HepG2 (cell line): Measurements from ENCODE around the gene SNRNP35. TPM values are rescaled to one million over a fixed set of nuclear protein-coding genes. Genes with fewer than 3 reads are reported as not detected.

Source experiments
- CBX1 ChIP-seq: IDR thresholded peaks from one replicate; pipeline ENCODE4 v1.6.1; 2016; ENCODE audit warnings: antibody characterized with exemption, low read depth
- CTCF ChIP-seq: sonication (generic); formaldehyde crosslinking; IDR thresholded peaks from 2 replicates; pipeline ENCODE4 v1.5.0; 2020; ENCODE audit warnings: mild to moderate bottlenecking, missing genetic modification reagents, moderate library complexity
- FOXA3 ChIP-seq: IDR thresholded peaks from 2 replicates; pipeline ENCODE4 v1.6.1; 2016; ENCODE audit warnings: missing genetic modification reagents, missing compliant biosample characterization
- HNRNPK ChIP-seq: fragments of 200-400 bp; formaldehyde crosslinking; IDR thresholded peaks from 2 replicates; pipeline ENCODE4 v1.6.1; 2018; ENCODE audit warnings: low read length, low read depth, moderate library complexity, mild to moderate bottlenecking; ENCODE audit not compliant: poor library complexity, severe bottlenecking
- HNRNPLL ChIP-seq: fragments of 200-400 bp; formaldehyde crosslinking; IDR thresholded peaks from 2 replicates; pipeline ENCODE4 v1.6.1; 2017; ENCODE audit warnings: mild to moderate bottlenecking, low read depth, low read length; ENCODE audit not compliant: poor library complexity, severe bottlenecking
- JDP2 ChIP-seq: sonication (generic); formaldehyde crosslinking; IDR thresholded peaks from 2 replicates; pipeline ENCODE4 v1.8.1; 2022; ENCODE audit warnings: missing genetic modification reagents, borderline replicate concordance
- MTF1 ChIP-seq: sonication (generic); formaldehyde crosslinking; IDR thresholded peaks from 2 replicates; pipeline ENCODE4 v1.5.0; 2020; ENCODE audit warnings: missing genetic modification reagents
- SRSF9 ChIP-seq: fragments of 200-400 bp; formaldehyde crosslinking; IDR thresholded peaks from 2 replicates; pipeline ENCODE4 v1.6.1; 2018; ENCODE audit warnings: borderline replicate concordance, mild to moderate bottlenecking, low read depth, low read length; ENCODE audit not compliant: insufficient read depth, poor library complexity, severe bottlenecking
- TMF1 ChIP-seq: sonication (generic); formaldehyde crosslinking; IDR thresholded peaks from 2 replicates; pipeline ENCODE4 v1.8.1; 2022; ENCODE audit warnings: low read depth, missing genetic modification reagents
- ZBTB40 ChIP-seq, 2 experiments: fragments of 450-650 bp in 1 of 2; sonication (generic) in 1 of 2; formaldehyde crosslinking in 1 of 2; IDR thresholded peaks; 2 replicates each; pipeline versions ENCODE4 v1.6.1 to v1.8.0; 2016 to 2022; ENCODE audit warnings: antibody characterized with exemption in 1 of 2, mild to moderate bottlenecking in 1 of 2, missing genetic modification reagents in 1 of 2
- ZMYM4 ChIP-seq: sonication (generic); formaldehyde crosslinking; IDR thresholded peaks from 2 replicates; pipeline ENCODE4 v1.8.1; 2023; ENCODE audit warnings: mild to moderate bottlenecking, missing genetic modification reagents
- ZNF264 ChIP-seq: sonication (generic); formaldehyde crosslinking; IDR thresholded peaks from 2 replicates; pipeline ENCODE4 v1.4.0; 2020; ENCODE audit warnings: missing genetic modification reagents
- ZNF362 ChIP-seq: sonication (generic); formaldehyde crosslinking; IDR thresholded peaks from 2 replicates; pipeline ENCODE4 v1.4.0; 2020; ENCODE audit warnings: missing genetic modification reagents, mild to moderate bottlenecking, borderline replicate concordance
- ZNF589 ChIP-seq: sonication (generic); formaldehyde crosslinking; conservative IDR thresholded peaks from 2 replicates; pipeline ENCODE4 v1.8.0; 2022; ENCODE audit warnings: mild to moderate bottlenecking, moderate library complexity, missing genetic modification reagents
- ZNF776 ChIP-seq: sonication (generic); formaldehyde crosslinking; IDR thresholded peaks from 2 replicates; pipeline ENCODE4 v1.4.0; 2020; ENCODE audit warnings: mild to moderate bottlenecking, missing genetic modification reagents
- polyA plus RNA-seq, 8 experiments: library from polyadenylated mRNA; depleted of rRNA in 3 of 8; stranded (reverse) in 7 of 8; unstranded in 1 of 8; fragments of >200 nt; fragmentation: Illumina TruSeq in 4 of 8; extraction: Trizol in 4 of 8; gene quantifications; 2 replicates each; pipeline versions ENCODE4 v1.2.1 to v1.2.3, GENCODE V29; 2011 to 2016; ENCODE audit warnings: low read depth in 4 of 8, missing spikeins in 1 of 8, mixed read lengths in 1 of 8; ENCODE audit not compliant: insufficient read depth in 1 of 8
- total RNA-seq, 5 experiments: library from RNA; depleted of rRNA; stranded (reverse); fragments of >200 nt; fragmentation: Illumina TruSeq; extraction: Trizol; gene quantifications; 2 replicates each; pipeline ENCODE4 v1.2.3, GENCODE V29; 2016; ENCODE audit warnings: low read depth in 1 of 5

SNRNP35 gene
- total and polyA plus RNA-seq, 2 of the 13 experiments (the other 11 are each of a cell fraction or from before 2014, with no cell fraction given): 11.3 to 22.6 TPM

GRCh38 chr12:123457980-123458779 lies at the start of gene SNRNP35 (continued):
- TF ChIP-seq HNRNPLL: peak; percentile 50
- peak; percentile 49; the same call in 1 of the 2 replicates for TF ChIP-seq ZNF589 (CRISPR knock-in tag)
- TF ChIP-seq MTF1 (CRISPR knock-in tag): no peak
- TF ChIP-seq JDP2 (CRISPR knock-in tag): no peak; the same call in 1 of the 2 replicates
- TF ChIP-seq ZBTB40 (IDR thresholded peaks at IDR 0.05): no peak
- peak; percentile 91 for TF ChIP-seq ZBTB40 (CRISPR knock-in tag; IDR thresholded peaks at IDR 0.05)
- peak; percentile 74 for TF ChIP-seq ZMYM4 (CRISPR knock-in tag)
- TF ChIP-seq SRSF9: no peak
- peak; percentile 14; the same call in 1 of the 2 replicates for TF ChIP-seq CTCF
- TF ChIP-seq TMF1: 0 out of 2 replicates have a peak, but pooled peaks have one; percentile 63
- no peak for TF ChIP-seq CBX1
- peak; percentile 87; the same call in 1 of the 2 replicates for TF ChIP-seq ZNF776 (CRISPR knock-in tag)
- peak; percentile 89 for TF ChIP-seq ZNF264 (CRISPR knock-in tag)
- peak; percentile 95; the same call in 1 of the 2 replicates for TF ChIP-seq ZNF362 (CRISPR knock-in tag)
- peak; percentile 68 for TF ChIP-seq FOXA3 (CRISPR knock-in tag)
- no peak for TF ChIP-seq HNRNPK
